Activated CD4-positive, alpha-beta T cell treated with anti-CD3 and anti-CD28 coated beads for 48 hours (primary cell): ENCODE data around the gene SPDYE16.
"Not testable (repeated sequence)": the region's sequence is repeated elsewhere in the genome, so short reads cannot be mapped to it uniquely, and the experiment has no call there.

Experiments used
- DNase-seq: peaks from one replicate; pipeline ENCODE4 v3.0.0-alpha.2; 2020

Gene SPDYE16

DNA sequence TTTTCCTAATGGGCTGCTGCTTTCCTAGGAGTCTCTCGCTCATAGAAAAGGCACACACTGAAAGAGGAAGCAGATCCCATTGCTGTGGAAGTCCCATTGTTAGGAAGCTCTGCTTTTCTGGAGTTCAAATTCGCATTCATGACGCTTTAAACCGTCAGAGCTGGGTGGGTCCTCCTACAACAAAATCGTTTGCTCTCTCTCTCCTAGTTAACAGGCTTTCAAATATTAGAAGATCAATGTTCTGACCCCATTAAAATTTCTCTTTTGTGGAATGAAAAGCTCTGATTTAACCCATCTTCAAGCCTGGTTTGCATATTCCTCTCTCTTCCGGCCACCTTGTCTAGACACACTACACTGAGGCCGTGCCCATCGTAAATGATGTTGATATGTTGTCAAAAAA, at the start of gene SPDYE16:
TSS of gene SPDYE16 (minus strand) at position 101 of the 400 bp plus-strand sequence. CDS start 1,838 bp downstream, outside the sequence.
- not testable (repeated sequence) for DNase-seq

GRCh38 chr7:76592694-76593093, 49.6 kb upstream of the SPDYE16 start:
- DNase-seq, result not testable (repeated sequence)

GRCh38 chr7:76591602-76592304, 48.7 kb upstream of the SPDYE16 start:
- DNase-seq, result not testable (repeated sequence)

DNA sequence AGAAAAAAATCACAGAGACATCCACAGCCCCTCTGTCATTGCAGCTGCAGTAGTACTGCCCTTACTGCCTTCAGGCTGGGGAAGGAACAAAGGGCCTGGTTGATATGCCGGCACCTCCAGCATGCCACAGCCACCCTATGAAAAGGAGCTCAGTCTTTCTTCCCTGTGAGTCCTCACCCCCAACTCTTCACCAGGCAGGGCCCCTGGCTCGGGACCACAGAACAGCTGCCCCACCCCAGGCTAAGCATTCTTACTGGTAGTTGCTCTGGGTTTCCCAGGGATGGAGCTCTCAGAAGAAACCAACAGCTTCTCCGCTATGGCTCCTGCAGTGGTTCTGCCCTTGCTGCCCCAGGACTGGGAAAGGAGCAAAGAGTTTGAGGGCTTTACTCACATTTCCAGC, 47.9 kb upstream of the SPDYE16 start:
- not testable (repeated sequence) for DNase-seq

DNA sequence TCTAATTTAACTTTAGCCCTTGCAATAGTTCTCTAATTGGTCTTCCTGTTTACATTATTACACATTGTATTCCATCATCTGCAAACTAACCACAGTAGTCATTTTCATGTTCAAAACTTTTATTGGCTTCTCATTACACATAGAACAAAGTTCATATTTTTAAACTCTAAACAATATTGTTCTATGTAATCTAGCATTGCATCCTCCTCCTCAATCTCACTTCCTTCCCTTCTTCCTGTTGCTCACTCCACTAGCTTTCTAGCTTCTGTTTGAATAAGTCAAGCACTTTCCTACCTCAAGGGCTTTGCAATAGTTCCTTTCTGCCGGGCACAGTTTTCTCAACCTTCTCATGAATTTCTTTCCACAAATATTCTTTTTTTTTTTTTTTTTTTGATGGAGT, 45.5 kb upstream of the SPDYE16 start:
- DNase-seq, result not testable (repeated sequence)

- not testable (repeated sequence) for DNase-seq
These were observed 43.7 kb upstream of the SPDYE16 start for GRCh38 chr7:76586585-76587315.

DNA sequence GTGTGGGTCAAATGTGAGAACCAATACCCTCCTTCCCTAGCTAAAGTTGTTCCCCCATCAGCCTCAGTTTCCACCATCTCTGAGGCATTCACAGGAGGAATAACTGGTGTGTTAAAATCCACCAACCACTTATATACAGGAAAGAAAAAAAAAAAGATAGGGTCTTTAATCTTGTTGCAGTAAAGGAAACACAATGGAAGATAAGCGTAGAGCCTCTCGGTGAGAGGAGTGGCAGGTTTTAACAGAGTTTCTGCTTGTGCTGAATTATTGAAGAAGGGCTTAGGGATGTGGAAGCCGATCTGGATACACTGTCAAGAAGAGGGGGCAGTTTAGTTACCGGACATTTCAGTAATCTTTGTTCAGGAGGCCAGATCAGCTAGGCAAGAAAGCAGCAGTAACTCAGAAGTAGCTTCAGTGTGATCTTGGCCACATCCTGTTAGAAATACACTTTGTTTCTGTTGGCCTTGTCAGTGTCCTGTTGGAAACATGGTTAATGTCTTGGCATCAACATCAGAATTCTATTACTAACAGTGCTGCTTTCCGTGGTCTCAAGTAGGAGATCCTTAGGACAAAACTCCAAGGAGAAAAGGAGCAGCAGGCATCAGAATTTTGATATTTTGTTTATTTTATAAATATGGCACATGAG, 40.7 kb upstream of the SPDYE16 start:
- not testable (repeated sequence) for DNase-seq

GRCh38 chr7:76582848-76583631, 39.9 kb upstream of the SPDYE16 start:
- peak; percentile 28 for DNase-seq

- DNase-seq, result not testable (repeated sequence)
These were observed 33.0 kb upstream of the SPDYE16 start for GRCh38 chr7:76575919-76576655.

- not testable (repeated sequence) for DNase-seq
These were observed 32.3 kb upstream of the SPDYE16 start for GRCh38 chr7:76575431-76575830.

GRCh38 chr7:76572296-76572695, 29.2 kb upstream of the SPDYE16 start:
- not testable (repeated sequence) for DNase-seq

GRCh38 chr7:76570324-76570775, 27.3 kb upstream of the SPDYE16 start:
- DNase-seq, result not testable (repeated sequence)

DNA sequence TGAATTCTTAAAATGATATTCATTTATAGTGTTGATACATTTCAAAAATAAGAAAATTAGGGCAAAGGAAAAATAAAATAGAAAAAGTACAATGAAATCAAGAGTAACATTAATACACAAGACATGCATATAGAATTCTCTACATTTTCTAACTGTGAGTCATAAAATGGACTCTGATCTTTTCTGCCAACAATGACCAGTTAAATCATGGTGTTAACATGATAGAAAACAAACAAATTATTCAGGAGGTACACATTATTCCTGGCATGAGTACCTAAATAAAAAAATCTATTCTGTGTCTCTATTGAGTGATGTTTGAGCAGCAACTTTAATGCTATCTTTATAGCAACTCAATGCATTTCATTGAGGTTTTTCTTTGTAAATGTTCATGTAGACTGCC, 25.6 kb upstream of the SPDYE16 start:
- DNase-seq, result not testable (repeated sequence)

DNA sequence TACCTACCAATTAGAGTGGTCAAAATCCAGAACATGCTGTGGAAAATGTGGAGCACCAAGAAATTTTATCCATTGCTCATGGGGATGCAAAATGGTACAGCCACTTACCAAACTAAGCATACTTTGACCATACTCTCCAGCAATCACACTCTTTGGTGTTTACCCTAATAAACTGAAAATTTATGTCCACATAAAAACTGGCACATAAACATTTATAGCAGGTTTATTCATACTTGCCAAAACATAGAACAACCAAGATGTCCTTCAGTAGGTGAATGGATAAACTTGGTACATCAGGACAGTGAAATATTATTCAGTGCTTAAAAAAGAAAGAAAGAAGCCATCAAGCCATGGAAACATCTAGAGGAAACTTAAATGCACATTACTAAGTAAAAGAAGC, 24.7 kb upstream of the SPDYE16 start:
- DNase-seq, result not testable (repeated sequence)

DNA sequence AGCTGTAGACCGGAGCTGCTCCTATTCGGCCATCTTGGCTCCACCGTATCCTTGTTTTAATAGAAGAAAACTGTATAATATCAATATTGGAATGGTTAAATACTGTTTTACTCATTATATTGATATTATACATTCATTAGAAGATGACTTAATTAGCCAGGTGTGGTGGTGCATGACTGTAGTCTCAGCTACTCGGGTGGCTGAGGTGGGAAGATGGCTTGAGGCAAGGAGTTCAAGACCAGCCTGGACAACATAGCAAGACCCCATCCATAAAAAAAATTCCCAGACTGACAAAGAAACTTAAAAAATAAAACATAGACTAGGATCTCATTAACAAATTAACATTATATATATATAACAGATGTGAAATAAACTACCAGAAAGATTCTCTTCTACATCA, 24.2 kb upstream of the SPDYE16 start:
- not testable (repeated sequence) for DNase-seq

DNA sequence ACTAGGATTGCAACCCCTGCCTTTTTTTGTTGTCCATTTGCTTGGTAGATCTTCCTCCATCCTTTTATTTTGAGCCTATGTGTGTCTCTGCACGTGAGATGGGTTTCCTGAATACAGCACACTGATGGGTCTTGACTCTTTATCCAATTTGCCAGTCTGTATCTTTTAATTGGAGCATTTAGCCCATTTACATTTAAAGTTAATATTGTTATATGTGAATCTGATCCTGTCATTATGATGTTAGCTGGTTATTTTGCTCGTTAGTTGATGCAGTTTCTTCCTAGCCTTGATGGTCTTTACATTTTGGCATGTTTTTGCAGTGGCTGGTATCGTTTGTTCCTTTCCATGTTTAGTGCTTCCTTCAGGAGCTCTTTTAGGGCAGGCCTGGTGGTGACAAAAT, 21.9 kb upstream of the SPDYE16 start:
- not testable (repeated sequence) for DNase-seq

- not testable (repeated sequence) for DNase-seq
These were observed 18.2 kb upstream of the SPDYE16 start for GRCh38 chr7:76561342-76561741.

DNA sequence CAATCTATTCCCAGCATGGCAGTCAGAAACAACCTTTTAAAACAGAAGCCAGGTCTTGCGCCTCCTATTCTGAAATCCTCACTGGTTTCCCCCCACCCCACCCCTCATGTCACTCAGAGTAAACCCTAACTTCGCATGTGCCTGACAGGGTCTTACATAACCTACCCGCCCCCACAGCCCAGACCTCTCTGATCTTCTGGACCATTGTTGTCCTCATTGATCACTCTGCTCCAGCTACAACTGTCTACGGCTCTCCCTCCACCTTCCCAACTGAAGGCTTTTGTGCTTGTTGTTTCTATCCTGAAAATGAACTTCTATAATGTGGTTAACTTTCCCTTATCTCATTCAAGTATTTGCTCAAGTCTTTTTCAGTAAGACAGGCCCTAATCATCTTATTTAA, 17.1 kb upstream of the SPDYE16 start:
- DNase-seq, result not testable (repeated sequence)

GRCh38 chr7:76559685-76560084, 16.6 kb upstream of the SPDYE16 start:
- not testable (repeated sequence) for DNase-seq

DNA sequence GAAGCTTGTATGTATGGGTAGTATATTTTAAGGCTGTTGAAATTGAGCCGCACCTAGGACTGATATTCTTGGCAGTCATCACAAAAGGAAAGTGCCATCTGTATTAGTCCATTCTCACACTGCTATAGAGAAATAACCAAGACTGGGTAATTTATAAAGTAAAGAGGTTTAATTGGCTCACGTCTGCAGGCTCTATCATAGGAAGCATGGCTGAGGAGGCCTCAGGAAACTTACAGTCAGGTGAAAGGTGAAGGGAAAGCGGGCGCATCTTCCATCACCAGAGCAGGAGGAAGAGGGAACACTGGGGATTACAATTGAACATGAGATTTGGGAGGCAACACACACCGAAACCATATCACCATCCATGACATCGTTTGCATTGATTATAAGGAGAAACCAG, 8.9 kb upstream of the SPDYE16 start:
- not testable (repeated sequence) for DNase-seq

DNA sequence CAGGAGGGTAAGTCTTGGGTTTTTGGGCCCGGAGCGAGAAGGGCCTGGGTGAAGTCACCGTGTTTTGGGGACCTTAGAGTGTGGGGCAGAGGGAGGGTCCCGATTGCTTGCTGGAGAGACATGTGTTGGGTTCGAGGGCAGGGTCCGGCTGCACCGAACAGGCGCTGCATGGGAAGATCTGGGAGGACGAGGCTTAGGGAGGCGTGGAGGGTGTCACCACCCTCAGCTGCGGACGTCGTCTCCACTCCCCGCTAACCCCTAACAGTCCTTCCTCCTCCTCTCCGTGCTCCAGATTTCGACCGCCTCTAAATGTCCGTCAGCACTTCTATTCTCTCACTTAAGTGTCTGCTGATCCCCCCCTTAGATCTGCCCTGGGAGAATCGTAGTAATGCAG, 6.8 kb upstream of the SPDYE16 start:
- not testable (repeated sequence) for DNase-seq
